Esophagus (tissue), 2 donors: Measurements from ENCODE around the gene RGS19. TPM values are rescaled to one million over a fixed set of nuclear protein-coding genes. Genes with fewer than 3 reads are reported as not detected.
A peak's percentile ranks its signal among the peaks of the same experiment; 100 is the strongest.

Source experiments
- H3K27ac ChIP-seq, 2 donors: one replicate each; pipeline ENCODE4 v1.5.1; 2013; ENCODE audit warnings: low read depth in 2 of 2, mild to moderate bottlenecking in 2 of 2, inconsistent platforms in 1 of 2, low read length in 1 of 2, moderate library complexity in 1 of 2
- H3K27me3 ChIP-seq, 2 donors: one replicate each; pipeline ENCODE4 v1.6.1; 2013; ENCODE audit warnings: low read length in 2 of 2, control low read depth in 1 of 2, mild to moderate bottlenecking in 1 of 2; ENCODE audit not compliant: insufficient read depth in 2 of 2, control insufficient read depth in 1 of 2
- H3K36me3 ChIP-seq, 2 donors: one replicate each; pipeline ENCODE4 v1.6.1; 2013; ENCODE audit warnings: low read length in 1 of 2; ENCODE audit not compliant: control insufficient read depth in 2 of 2, insufficient read depth in 2 of 2
- H3K4me1 ChIP-seq, 2 donors: one replicate each; pipeline ENCODE4 v1.6.1; 2013; ENCODE audit warnings: low read length in 1 of 2; ENCODE audit not compliant: control insufficient read depth in 2 of 2, insufficient read depth in 2 of 2
- H3K4me3 ChIP-seq, 2 donors: one replicate each; pipeline ENCODE4 v1.5.1; 2013; ENCODE audit warnings: low read length in 2 of 2, mild to moderate bottlenecking in 2 of 2, low read depth in 1 of 2, moderate library complexity in 1 of 2
- H3K9me3 ChIP-seq, 2 donors: one replicate each; pipeline ENCODE4 v1.6.1; 2013; ENCODE audit warnings: mild to moderate bottlenecking in 2 of 2, low read depth in 1 of 2, low read length in 1 of 2, moderate library complexity in 1 of 2; ENCODE audit not compliant: control insufficient read depth in 2 of 2, insufficient read depth in 1 of 2
- WGBS, 2 donors: extraction: QIAGEN DNeasy Blood & Tissue Kit; methylation state at CpG; one replicate each; pipeline ENCODE4 v1.1.7; 2013; 5-methylcytosine and 5-hydroxymethylcytosine counted together
- polyA plus RNA-seq, 2 donors: library from polyadenylated mRNA; stranded (reverse); fragments of 200-250 nt; gene quantifications; one replicate each; pipeline ENCODE4 v1.2.3, GENCODE V29; 2013
- donor health status: healthy with polysubstance abuse.
- donor health status: Bipolar disorder and iron deficiency.

RGS19 gene
- polyA plus RNA-seq, 2 donors, result 5.0 to 8.7 TPM

- Histone ChIP-seq H3K4me3 (peak overlapping the region; percentile 69 to 70), H3K36me3 (peaks cover 1 to 18% of the 10 kb centered on the region in 2 donors), H3K27ac (peak overlapping the region; percentile 34 to 79), H3K4me1 (peaks cover 5 to 24% of the 10 kb centered on the region in 2 donors), H3K27me3 (no peaks in the 10 kb centered on the region), H3K9me3 (peaks cover 0 to 3% of the 10 kb centered on the region in 2 donors)
- WGBS, 2 donors, result 8 to 11% methylated on average over 4 of the region's 4 CpGs
Measured at GRCh38 chr20:64078934-64079272, 415 bp downstream of the RGS19 start.

DNA sequence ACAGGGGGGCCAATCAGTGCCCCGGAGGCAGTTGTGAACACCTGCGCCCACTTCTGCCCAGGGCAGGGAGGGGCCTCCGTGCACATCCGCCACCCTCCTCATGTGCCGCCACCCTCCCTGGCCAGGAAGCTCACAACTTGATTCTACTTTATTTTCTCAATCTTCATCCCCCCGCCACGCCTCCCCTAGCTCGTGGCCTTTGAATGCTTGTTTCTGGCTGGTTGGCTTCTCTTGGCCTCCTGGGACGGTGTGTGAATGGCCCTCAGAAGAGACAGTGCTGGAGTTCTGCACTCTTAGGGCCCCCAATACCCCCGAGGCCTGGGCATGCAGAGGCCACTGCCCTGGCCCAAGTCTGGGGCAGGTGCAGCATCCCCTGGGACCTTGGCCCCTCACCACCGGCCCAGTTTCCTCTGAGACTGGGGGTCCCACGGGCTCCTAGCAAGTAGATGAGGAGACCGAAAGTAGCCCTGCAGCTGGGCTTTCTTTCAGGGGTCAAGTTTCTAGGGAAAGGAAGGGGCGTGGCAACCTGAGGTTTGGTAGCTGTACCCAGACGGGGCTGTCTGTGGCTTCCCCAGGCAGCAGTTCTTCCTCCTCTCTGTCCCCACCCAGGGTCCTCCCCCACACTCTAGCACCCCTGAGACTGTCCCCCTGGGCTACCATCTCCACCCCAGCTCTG is 1.3 kb downstream of the RGS19 start:
- WGBS, 2 donors, result 37 to 47% methylated on average over 15 of the region's 15 CpGs
- Histone ChIP-seq H3K4me3 (peak overlapping the region; percentile 35 to 70), H3K27me3 (no peaks in the 10 kb centered on the region), H3K36me3 (peaks cover 2 to 25% of the 10 kb centered on the region in 2 donors), H3K4me1 (peaks cover 5 to 20% of the 10 kb centered on the region in 2 donors), H3K9me3 (peaks cover 0 to 6% of the 10 kb centered on the region in 2 donors), H3K27ac (peak overlapping the region; percentile 23 to 24)

DNA sequence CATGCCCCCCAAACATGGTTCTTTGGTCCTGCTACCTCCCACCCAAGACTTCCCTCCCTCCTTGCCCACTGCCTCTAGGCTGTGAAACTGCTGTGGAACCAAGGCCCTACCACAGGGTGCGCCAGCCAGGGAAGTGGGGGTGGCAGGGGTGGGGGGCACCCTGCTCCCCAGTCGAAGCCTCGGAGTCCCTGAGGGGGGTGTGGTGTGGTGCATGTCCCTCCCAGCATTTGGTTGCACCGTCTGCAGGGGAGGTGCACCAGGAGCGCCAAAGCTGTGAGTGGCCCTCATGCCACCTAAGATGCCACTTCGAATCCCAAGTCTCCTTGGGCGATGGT is 1.8 kb downstream of the RGS19 start:
- H3K4me3 ChIP-seq, result peak overlapping the region; percentile 7 to 35
- H3K9me3 ChIP-seq, result peaks cover 0 to 6% of the 10 kb centered on the region in 2 donors
- peaks cover 5 to 19% of the 10 kb centered on the region in 2 donors for H3K4me1 ChIP-seq
- H3K27ac ChIP-seq, result peak overlapping the region in 1 of 2 donors; percentile 19
- H3K27me3 ChIP-seq, result no peaks in the 10 kb centered on the region
- 61 to 81% methylated on average over 7 of the region's 7 CpGs for WGBS, 2 donors
- H3K36me3 ChIP-seq, result peaks cover 2 to 29% of the 10 kb centered on the region in 2 donors

DNA sequence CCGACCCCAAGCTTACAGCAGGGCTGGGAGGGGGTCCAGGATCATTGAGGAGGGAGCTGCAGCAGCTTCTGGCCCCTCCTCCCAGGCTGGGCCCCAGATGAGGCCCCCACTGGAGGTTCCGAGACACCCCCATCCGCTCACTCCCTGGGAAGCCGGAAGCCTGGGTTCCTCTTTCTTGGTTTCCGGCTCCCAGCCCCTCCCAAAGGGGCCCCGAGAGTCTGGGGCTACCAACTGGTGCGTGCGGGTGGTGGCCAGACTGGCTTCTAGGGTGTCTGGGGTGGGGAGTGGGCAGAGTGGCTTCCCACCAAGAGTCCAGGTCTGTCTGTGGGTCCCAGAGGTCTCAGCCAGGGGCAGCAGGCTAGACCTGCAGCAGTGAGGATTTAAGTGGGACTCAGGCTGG is 2.2 kb downstream of the RGS19 start:
- Histone ChIP-seq H3K27me3 (no peaks in the 10 kb centered on the region), H3K27ac (no peak overlapping the region), H3K9me3 (peaks cover 0 to 6% of the 10 kb centered on the region in 2 donors), H3K4me3 (peak overlapping the region in 1 of 2 donors; percentile 7), H3K4me1 (peaks cover 5 to 19% of the 10 kb centered on the region in 2 donors), H3K36me3 (peaks cover 2 to 29% of the 10 kb centered on the region in 2 donors)
- WGBS, 2 donors, result 72 to 80% methylated on average over 8 of the region's 8 CpGs

DNA sequence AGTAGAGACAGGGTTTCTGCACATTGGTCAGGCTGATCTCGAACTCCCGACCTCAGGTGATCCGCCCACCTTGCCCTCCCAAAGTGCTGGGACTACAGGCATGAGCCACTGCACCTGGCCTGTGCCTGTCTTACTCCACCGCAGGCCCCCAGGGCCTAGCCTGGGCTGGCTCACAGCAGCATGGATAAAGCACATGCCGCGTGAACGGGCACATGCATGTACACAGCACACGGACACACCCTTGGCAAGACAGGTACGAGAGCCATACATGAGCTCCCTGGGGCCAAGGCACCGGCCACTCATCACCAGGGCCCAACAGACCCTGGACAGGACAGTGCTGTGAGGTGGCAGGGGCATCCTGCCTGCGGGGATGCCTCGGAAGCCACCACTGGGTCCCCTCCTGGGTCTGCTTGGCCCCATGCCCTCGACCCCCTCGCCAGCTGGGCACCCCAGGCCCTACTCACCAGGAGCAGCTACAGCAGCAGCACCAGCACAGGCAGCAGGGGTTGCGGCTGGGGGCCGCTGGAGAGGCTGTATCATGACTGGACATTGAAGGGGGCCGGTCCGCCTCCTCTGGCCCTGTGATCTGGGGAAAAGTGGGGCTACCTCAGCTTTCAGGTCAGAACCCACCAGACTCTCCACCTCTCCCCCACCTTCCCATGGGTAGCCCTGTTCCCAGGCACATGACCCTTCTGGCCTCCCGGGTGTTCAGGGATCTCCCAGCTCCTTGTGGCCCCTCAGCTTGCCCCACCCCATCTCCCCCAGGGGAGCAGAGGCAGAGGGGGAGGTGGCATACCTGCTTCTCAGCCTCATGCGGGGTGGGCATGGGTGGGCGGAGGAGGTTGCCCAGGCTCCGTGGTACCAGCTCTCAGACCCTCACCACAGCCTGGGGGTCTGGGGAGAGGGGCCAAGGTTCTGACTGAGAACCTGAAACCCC is 3.0 kb downstream of the RGS19 start:
- Histone ChIP-seq H3K36me3 (peaks cover 2 to 29% of the 10 kb centered on the region in 2 donors), H3K27me3 (no peaks in the 10 kb centered on the region), H3K4me3 (no peak overlapping the region), H3K4me1 (peaks cover 5 to 19% of the 10 kb centered on the region in 2 donors), H3K27ac (no peak overlapping the region), H3K9me3 (peaks cover 0 to 6% of the 10 kb centered on the region in 2 donors)
- WGBS, 2 donors, result 73 to 89% methylated on average over 18 to 21 of the region's 22 CpGs

- H3K27me3 ChIP-seq, result no peaks in the 10 kb centered on the region
- no peak overlapping the region for H3K4me3 ChIP-seq
- H3K27ac ChIP-seq, result no peak overlapping the region
- H3K36me3 ChIP-seq, result peaks cover 2 to 29% of the 10 kb centered on the region in 2 donors
- 91 to 92% methylated on average over 12 of the region's 12 CpGs for WGBS, 2 donors
- H3K4me1 ChIP-seq, result peaks cover 5 to 19% of the 10 kb centered on the region in 2 donors
- H3K9me3 ChIP-seq, result peaks cover 0 to 6% of the 10 kb centered on the region in 2 donors
Measured at GRCh38 chr20:64075556-64075955, 3.8 kb downstream of the RGS19 start.

DNA sequence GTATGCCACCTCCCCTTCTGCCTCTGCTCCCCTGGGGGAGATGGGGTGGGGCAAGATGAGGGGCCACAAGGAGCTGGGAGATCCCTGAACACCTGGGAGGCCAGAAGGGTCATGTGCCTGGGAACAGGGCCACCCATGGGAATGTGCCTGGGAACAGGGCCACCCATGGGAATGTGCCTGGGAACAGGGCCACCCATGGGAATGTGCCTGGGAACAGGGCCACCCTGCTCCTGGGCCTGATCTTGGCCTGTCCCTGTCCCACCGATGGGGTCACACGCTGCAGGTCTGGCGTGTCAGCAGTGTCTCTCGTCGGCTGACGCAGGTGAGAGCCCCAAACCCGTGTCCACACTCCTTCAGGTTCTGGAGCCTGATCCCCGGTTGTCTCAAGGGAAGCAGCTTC is 4.4 kb downstream of the RGS19 start:
- H3K27me3 ChIP-seq, result no peaks in the 10 kb centered on the region
- H3K27ac ChIP-seq, result no peak overlapping the region
- H3K4me1 ChIP-seq, result peaks cover 5 to 17% of the 10 kb centered on the region in 2 donors
- H3K9me3 ChIP-seq, result peaks cover 0 to 6% of the 10 kb centered on the region in 2 donors
- 92 to 93% methylated on average over 8 of the region's 8 CpGs for WGBS, 2 donors
- no peak overlapping the region for H3K4me3 ChIP-seq
- peaks cover 2 to 29% of the 10 kb centered on the region in 2 donors for H3K36me3 ChIP-seq

GRCh38 chr20:64074184-64074789 is 5.0 kb downstream of the RGS19 start:
- no peaks in the 10 kb centered on the region for H3K27me3 ChIP-seq
- no peak overlapping the region for H3K4me3 ChIP-seq
- H3K27ac ChIP-seq, result no peak overlapping the region
- 71 to 82% methylated on average over 28 of the region's 28 CpGs for WGBS, 2 donors
- peaks cover 0 to 6% of the 10 kb centered on the region in 2 donors for H3K9me3 ChIP-seq
- H3K4me1 ChIP-seq, result peaks cover 5 to 17% of the 10 kb centered on the region in 2 donors
- H3K36me3 ChIP-seq, result peaks cover 2 to 29% of the 10 kb centered on the region in 2 donors

- H3K36me3 ChIP-seq, result peaks cover 2 to 29% of the 10 kb centered on the region in 2 donors
- H3K27me3 ChIP-seq, result no peaks in the 10 kb centered on the region
- H3K27ac ChIP-seq, result no peak overlapping the region
- no peak overlapping the region for H3K4me3 ChIP-seq
- H3K9me3 ChIP-seq, result peaks cover 0 to 6% of the 10 kb centered on the region in 2 donors
- peaks cover 2 to 11% of the 10 kb centered on the region in 2 donors for H3K4me1 ChIP-seq
- WGBS, 2 donors, result 90 to 96% methylated on average over 37 of the region's 37 CpGs
Measured at GRCh38 chr20:64073476-64074183, 5.7 kb downstream of the RGS19 start.
